Prostate gland (tissue), 2 donors: ENCODE data around the gene IL22RA1.

Experiments
- POLR2A ChIP-seq: fragments of 450-650 bp; IDR thresholded peaks from one replicate; pipeline ENCODE4 v1.6.1; 2016; ENCODE audit warnings: antibody characterized with exemption, mild to moderate bottlenecking
- POLR2AphosphoS5 ChIP-seq: sonication (generic); formaldehyde crosslinking; IDR thresholded peaks from one replicate; pipeline ENCODE4 v1.6.1; 2017; ENCODE audit warnings: antibody characterized with exemption
- TF ChIP-seq, protein P1 (sequence below), 4 experiments: fragments of 200-600 bp in 2 of 4; fragments of 450-650 bp in 2 of 4; sonication (generic) in 2 of 4; IDR thresholded peaks; 1 replicate in 3 of 4; 2 replicates in 1 of 4; pipeline ENCODE4 v1.5.1; 2016 to 2019; ENCODE audit warnings: antibody characterized with exemption in 4 of 4, mild to moderate bottlenecking in 2 of 4, moderate library complexity in 2 of 4

DNA sequence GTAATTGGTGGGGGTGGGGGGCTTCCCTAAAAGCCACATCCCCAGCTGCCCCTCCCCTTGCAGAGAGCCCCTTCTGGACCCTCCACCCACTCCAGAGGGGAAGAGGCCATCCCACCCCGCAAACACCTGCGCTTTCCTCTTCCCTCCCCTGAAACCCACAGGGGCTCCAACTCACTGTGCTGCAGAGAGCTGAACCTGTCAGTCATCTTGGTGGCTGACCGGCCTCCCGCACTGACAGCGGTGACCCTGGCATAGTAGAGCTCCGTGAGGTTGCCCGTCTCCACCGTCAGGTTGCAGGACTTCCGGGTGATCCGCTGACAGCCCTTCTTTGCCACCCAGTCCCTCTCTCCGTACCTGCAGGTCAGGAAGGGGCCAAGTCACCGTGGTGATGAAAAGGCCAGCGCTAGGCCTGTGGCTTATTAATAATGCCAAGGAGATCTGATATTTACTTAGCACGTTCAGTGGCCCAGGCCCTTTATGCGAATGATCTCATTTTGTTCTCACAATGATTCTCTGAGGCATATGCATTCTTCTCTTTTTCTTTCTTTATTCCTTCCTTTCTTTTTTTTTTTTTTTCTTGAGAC lies 5.9 kb downstream of the IL22RA1 start:
- TF ChIP-seq, protein P1, sequence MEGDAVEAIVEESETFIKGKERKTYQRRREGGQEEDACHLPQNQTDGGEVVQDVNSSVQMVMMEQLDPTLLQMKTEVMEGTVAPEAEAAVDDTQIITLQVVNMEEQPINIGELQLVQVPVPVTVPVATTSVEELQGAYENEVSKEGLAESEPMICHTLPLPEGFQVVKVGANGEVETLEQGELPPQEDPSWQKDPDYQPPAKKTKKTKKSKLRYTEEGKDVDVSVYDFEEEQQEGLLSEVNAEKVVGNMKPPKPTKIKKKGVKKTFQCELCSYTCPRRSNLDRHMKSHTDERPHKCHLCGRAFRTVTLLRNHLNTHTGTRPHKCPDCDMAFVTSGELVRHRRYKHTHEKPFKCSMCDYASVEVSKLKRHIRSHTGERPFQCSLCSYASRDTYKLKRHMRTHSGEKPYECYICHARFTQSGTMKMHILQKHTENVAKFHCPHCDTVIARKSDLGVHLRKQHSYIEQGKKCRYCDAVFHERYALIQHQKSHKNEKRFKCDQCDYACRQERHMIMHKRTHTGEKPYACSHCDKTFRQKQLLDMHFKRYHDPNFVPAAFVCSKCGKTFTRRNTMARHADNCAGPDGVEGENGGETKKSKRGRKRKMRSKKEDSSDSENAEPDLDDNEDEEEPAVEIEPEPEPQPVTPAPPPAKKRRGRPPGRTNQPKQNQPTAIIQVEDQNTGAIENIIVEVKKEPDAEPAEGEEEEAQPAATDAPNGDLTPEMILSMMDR (IDR thresholded peaks at IDR 0.05): no peak
- TF ChIP-seq POLR2A (no peak), POLR2AphosphoS5 (no peak)
